ENCODE results near the gene RMDN2.

GRCh38 chr2:37890893-37891495, 34.1 kb upstream of the RMDN2 start:
- TF ChIP-seq EGR1 (IDR thresholded peaks at IDR 0.05; ENCODE audit: borderline replicate concordance in 1 of 2, low read depth in 2 of 2, low read length in 2 of 2): no peak
- TF ChIP-seq CHD4 (IDR thresholded peaks at IDR 0.05): no peak
- peak; percentile 73 to 84 (median 82) for TF ChIP-seq CTCF (IDR thresholded peaks at IDR 0.05 in 2 of 3, conservative IDR thresholded peaks at IDR 0.05 in 1 of 3; ENCODE audit: control insufficient read depth in 2 of 3, extremely low read depth in 1 of 3, insufficient read depth in 1 of 3, low read depth in 3 of 3, low read length in 3 of 3)
- no peak for TF ChIP-seq EZH2 (IDR thresholded peaks at IDR 0.05; ENCODE audit: borderline replicate concordance, control insufficient read depth, low read depth, low read length)
- TF ChIP-seq USF2 (IDR thresholded peaks at IDR 0.05; ENCODE audit: borderline replicate concordance, low read depth, low read length): no peak
- TF ChIP-seq PAX5 (IDR thresholded peaks at IDR 0.05; ENCODE audit: borderline replicate concordance, low read depth, low read length): no peak
- TF ChIP-seq MAX (IDR thresholded peaks at IDR 0.05; ENCODE audit: low read depth, low read length): no peak
